Inflammatory macrophage (primary cell): ENCODE measurements around the gene RNPEP.
"Not testable (repeated sequence)": the region's sequence is repeated elsewhere in the genome, so short reads cannot be mapped to it uniquely, and the experiment has no call there.

Experiments used
- DNase-seq, 2 donors: peaks; one replicate each; pipeline ENCODE4 v3.0.0-alpha.2; 2020 to 2022

RNPEP gene

GRCh38 chr1:202037706-202038296, 55.4 kb downstream of the RNPEP start:
- no peak for DNase-seq

- DNase-seq: no peak
Measured at GRCh38 chr1:202038688-202039346, 56.4 kb downstream of the RNPEP start.

GRCh38 chr1:202045705-202046104, 63.3 kb downstream of the RNPEP start:
- no peak for DNase-seq

DNA sequence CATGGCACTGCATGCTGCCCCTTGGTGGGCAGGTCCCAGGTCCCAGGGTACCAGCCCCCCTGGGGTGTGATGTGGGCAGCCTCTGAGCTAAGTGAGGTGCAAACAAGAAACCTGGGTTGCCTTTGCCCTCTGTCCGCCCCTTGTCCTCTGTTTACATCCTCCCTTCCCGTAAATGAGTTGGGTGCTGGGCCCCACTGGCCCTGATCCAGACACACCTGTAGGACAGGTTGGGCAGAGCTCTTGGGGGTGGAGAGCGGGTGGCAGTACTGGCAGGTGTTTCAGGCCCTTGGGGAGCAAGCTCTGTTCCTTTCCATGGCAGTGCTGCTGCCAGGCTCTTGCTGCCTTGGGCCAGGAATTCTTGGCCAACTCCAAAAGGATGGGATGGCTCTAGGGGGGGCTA, 63.8 kb downstream of the RNPEP start:
- no peak for DNase-seq

- no peak for DNase-seq
Measured at GRCh38 chr1:202046748-202047708, 64.6 kb downstream of the RNPEP start.

DNA sequence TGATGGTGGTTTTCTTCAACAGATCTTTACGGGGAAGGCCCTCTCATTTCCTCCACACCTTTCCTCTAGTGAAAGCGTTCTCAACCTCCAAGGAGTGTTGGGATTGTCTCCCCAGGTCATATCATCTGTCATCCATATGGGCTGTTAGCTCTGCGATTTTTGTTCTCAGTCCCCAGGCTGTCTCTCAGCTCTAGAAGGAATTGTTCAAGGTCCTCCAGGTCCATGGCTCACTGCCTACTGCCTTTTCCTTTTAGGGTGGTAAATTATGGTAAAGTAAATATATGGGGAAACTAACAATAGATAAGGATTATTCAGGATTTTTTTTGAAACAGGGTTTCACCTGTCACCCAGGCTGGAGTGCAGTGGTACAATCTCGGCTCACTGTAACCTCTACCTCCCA, 65.5 kb downstream of the RNPEP start:
- no peak for DNase-seq

- DNase-seq: no peak
Measured at GRCh38 chr1:202049129-202049528, 66.7 kb downstream of the RNPEP start.

DNA sequence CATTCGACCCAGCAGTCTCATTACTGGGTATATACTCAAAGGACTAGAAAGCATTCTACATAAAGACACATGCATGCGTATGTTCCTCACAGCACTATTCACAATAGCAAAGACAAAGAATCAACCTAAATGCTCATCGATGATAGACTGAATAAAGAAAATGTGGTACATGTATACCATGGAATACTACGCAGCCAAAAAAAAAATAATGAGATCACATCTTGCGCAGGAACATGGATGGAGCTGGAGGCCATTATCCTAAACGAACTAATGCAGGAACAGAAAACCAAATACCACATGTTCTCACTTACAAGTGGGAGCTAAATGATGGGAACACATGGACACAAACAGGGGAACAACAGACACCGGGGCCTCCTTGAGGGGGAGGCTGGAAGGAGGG, 71.6 kb downstream of the RNPEP start:
- DNase-seq: no peak

GRCh38 chr1:202054673-202055072, 72.2 kb downstream of the RNPEP start:
- DNase-seq: not testable (repeated sequence)
